ENCODE measurements around the gene OST4.

DNA sequence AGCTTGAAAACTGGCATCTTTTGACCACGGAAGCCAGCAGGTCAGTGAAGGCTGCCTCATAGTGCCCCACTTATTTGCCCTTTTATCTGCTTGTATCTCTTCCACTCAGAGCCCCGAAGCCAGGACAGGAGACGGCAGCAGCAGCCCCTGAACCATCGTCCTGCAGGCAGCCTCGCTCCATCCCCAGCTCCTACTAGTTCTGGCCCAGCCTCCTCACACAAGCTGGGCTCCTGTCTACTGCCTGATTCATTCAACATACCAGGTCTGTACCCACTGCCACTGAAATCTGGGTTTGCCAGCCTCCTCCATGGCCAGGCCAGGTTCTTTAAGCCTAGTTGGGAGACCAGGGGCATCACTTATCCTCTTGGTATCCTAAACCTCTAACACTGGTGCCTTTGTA, 4.1 kb downstream of the OST4 start:
- TF ChIP-seq POLR2A (IDR thresholded peaks at IDR 0.05): no peak
- TF ChIP-seq, protein P1, sequence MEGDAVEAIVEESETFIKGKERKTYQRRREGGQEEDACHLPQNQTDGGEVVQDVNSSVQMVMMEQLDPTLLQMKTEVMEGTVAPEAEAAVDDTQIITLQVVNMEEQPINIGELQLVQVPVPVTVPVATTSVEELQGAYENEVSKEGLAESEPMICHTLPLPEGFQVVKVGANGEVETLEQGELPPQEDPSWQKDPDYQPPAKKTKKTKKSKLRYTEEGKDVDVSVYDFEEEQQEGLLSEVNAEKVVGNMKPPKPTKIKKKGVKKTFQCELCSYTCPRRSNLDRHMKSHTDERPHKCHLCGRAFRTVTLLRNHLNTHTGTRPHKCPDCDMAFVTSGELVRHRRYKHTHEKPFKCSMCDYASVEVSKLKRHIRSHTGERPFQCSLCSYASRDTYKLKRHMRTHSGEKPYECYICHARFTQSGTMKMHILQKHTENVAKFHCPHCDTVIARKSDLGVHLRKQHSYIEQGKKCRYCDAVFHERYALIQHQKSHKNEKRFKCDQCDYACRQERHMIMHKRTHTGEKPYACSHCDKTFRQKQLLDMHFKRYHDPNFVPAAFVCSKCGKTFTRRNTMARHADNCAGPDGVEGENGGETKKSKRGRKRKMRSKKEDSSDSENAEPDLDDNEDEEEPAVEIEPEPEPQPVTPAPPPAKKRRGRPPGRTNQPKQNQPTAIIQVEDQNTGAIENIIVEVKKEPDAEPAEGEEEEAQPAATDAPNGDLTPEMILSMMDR (IDR thresholded peaks at IDR 0.05): no peak

Data from vagina (tissue), 2 donors.